Measurements from ENCODE around the gene MAN1A1.

The MAN1A1 gene

DNA sequence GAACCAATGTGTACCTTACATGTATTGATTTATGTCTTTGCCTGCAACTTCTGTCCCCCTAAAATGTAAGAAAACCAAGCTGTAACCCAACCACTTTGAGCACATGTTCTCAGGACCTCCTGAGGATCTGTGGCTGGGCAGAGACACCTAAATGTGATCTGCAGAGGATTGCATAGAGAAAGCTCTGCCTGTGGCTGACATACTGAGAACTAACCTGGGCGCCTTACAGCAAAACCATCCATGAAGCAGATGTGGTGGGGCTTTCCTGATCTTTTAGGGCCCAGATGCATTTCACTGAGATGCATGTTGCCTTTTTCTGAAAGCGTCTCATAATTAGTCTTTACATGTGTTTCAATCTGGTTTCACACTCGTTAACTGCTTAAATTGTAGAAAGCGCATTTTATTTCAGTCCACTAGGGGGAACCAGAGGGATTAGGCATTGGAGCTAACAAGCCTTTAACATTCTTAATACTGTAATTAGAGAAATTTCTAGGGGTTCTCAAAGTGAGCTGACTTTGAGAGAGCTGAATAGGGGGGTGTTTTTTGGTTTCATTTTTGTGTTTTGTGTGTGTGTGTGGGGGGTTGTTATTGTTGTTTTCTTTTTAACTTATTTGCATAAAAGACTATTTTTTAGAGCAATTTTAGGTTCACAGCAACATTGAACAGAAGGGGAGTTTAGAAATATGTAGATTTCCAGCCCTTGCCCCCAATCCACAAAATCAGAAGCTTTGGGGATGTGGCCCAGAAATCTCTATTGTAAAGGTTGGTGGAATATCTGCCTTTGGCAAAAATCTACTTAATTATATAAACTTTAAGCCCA, 220.2 kb downstream of the MAN1A1 start:
- TF ChIP-seq POLR2AphosphoS5 (IDR thresholded peaks at IDR 0.05; ENCODE audit: low read depth) (no peak), CTCF (IDR thresholded peaks at IDR 0.05; ENCODE audit: insufficient read depth, low read length) (peak; percentile 32), REST (IDR thresholded peaks at IDR 0.05; ENCODE audit: insufficient replicate concordance, low read depth) (no peak), SPI1 (IDR thresholded peaks at IDR 0.05; ENCODE audit: borderline replicate concordance, low read depth) (no peak), GABPA (IDR thresholded peaks at IDR 0.05; ENCODE audit: low read depth) (no peak)
- Histone ChIP-seq H3K27ac (replicated peaks) (no peak overlapping the region), H3K4me3 (replicated peaks; ENCODE audit: insufficient read depth, low read length) (no peak overlapping the region), H3K27me3 (ENCODE audit: insufficient read depth, poor library complexity, severe bottlenecking) (no peaks in the 10 kb centered on the region)
- peak in 1 of 2 experiments; percentile 23 for DNase-seq (ENCODE audit: low read depth in 1 of 2, low spot score in 1 of 2)

DNA sequence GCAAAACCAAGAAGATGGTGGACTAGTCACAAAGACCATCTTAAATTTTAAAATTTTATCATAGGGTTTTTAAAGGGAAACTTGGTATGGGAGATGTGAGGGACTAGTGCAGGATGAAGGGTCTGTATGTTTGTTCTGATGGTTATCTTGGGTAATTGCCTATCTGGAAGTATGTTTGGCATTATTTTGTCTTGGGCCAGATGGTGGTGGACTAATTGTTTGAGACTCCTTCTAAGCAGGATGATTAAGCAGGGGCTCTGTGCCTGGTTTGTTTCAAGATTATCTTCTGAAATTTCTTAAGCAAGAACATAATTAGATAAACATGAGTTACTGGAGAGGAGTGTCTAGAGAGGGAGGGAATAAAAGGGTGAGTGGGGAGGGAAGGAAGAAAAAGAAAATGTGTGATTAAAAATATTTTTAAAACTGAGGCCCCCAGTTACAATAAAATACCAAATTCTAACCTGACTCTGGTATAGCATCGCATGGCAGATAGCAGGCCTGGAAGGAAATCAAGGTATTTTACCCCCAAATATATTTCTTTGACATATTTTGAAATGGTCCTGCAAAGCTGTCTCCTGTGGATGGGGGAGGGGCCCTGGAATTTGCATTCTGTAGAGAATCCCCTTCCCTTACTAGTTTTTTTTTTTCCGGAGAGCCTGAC, 221.2 kb downstream of the MAN1A1 start:
- Histone ChIP-seq H3K4me3 (replicated peaks; ENCODE audit: insufficient read depth, low read length) (no peak overlapping the region), H3K27me3 (ENCODE audit: insufficient read depth, poor library complexity, severe bottlenecking) (no peaks in the 10 kb centered on the region), H3K27ac (replicated peaks) (no peak overlapping the region)
- TF ChIP-seq POLR2AphosphoS5 (IDR thresholded peaks at IDR 0.05; ENCODE audit: low read depth) (no peak), GABPA (IDR thresholded peaks at IDR 0.05; ENCODE audit: low read depth) (no peak), CTCF (IDR thresholded peaks at IDR 0.05; ENCODE audit: insufficient read depth, low read length) (no peak), REST (IDR thresholded peaks at IDR 0.05; ENCODE audit: insufficient replicate concordance, low read depth) (no peak), SPI1 (IDR thresholded peaks at IDR 0.05; ENCODE audit: borderline replicate concordance, low read depth) (no peak)
- no peak for DNase-seq (ENCODE audit: low read depth in 1 of 2, low spot score in 1 of 2)

GRCh38 chr6:119127627-119128026, 221.9 kb downstream of the MAN1A1 start:
- Histone ChIP-seq H3K4me3 (replicated peaks; ENCODE audit: insufficient read depth, low read length) (no peak overlapping the region), H3K27me3 (ENCODE audit: insufficient read depth, poor library complexity, severe bottlenecking) (no peaks in the 10 kb centered on the region), H3K27ac (replicated peaks) (no peak overlapping the region)
- no peak for DNase-seq (ENCODE audit: low read depth in 1 of 2, low spot score in 1 of 2)
- no peak for TF ChIP-seq REST (IDR thresholded peaks at IDR 0.05; ENCODE audit: insufficient replicate concordance, low read depth)
- TF ChIP-seq SPI1 (IDR thresholded peaks at IDR 0.05; ENCODE audit: borderline replicate concordance, low read depth) = no peak
- no peak for TF ChIP-seq GABPA (IDR thresholded peaks at IDR 0.05; ENCODE audit: low read depth)
- TF ChIP-seq POLR2AphosphoS5 (IDR thresholded peaks at IDR 0.05; ENCODE audit: low read depth) = no peak
- no peak for TF ChIP-seq CTCF (IDR thresholded peaks at IDR 0.05; ENCODE audit: insufficient read depth, low read length)

Data from HL-60 (cell line).